ENCODE measurements around the gene PLEKHG3.
"Not testable (repeated sequence)": the region's sequence is repeated elsewhere in the genome, so short reads cannot be mapped to it uniquely, and the experiment has no call there.

PLEKHG3 gene

GRCh38 chr14:64688811-64689281 lies 15.4 kb upstream of the PLEKHG3 start:
- DNase-seq = no peak

- no peak for DNase-seq
These were observed 14.9 kb upstream of the PLEKHG3 start for GRCh38 chr14:64689289-64689688.

- not testable (repeated sequence) for DNase-seq
These were observed 13.6 kb upstream of the PLEKHG3 start for GRCh38 chr14:64690607-64691006.

- DNase-seq = no peak
These were observed 12.8 kb upstream of the PLEKHG3 start for GRCh38 chr14:64691376-64691775.

- no peak for DNase-seq
These were observed 11.8 kb upstream of the PLEKHG3 start for GRCh38 chr14:64692189-64692985.

GRCh38 chr14:64692986-64693809 lies 11.0 kb upstream of the PLEKHG3 start:
- no peak for DNase-seq

GRCh38 chr14:64693810-64694165 lies 10.4 kb upstream of the PLEKHG3 start:
- DNase-seq = peak; percentile 24

- DNase-seq = no peak
These were observed 9.2 kb upstream of the PLEKHG3 start for GRCh38 chr14:64695071-64695470.

GRCh38 chr14:64696355-64696857 lies 7.8 kb upstream of the PLEKHG3 start:
- no peak for DNase-seq

- no peak for DNase-seq
These were observed 5.3 kb upstream of the PLEKHG3 start for GRCh38 chr14:64698903-64699302.

- no peak for DNase-seq
These were observed 3.9 kb upstream of the PLEKHG3 start for GRCh38 chr14:64700290-64700689.

- DNase-seq = no peak
These were observed 3.3 kb upstream of the PLEKHG3 start for GRCh38 chr14:64700894-64701293.

- DNase-seq = no peak
These were observed 2.6 kb upstream of the PLEKHG3 start for GRCh38 chr14:64701660-64702059.

- no peak for DNase-seq
These were observed 1.5 kb upstream of the PLEKHG3 start for GRCh38 chr14:64702493-64703394.

GRCh38 chr14:64703395-64704142 lies 655 bp upstream of the PLEKHG3 start:
- no peak for DNase-seq

- DNase-seq = no peak
These were observed 638 bp downstream of the PLEKHG3 start for GRCh38 chr14:64704743-64705380.

GRCh38 chr14:64705381-64706118 lies 1.3 kb downstream of the PLEKHG3 start:
- no peak for DNase-seq

GRCh38 chr14:64706119-64706592 lies 1.9 kb downstream of the PLEKHG3 start:
- no peak for DNase-seq

GRCh38 chr14:64706593-64707193 lies 2.5 kb downstream of the PLEKHG3 start:
- no peak for DNase-seq

- DNase-seq = no peak
These were observed 3.4 kb downstream of the PLEKHG3 start for GRCh38 chr14:64707661-64708060.

All from NCI-H1092 (cell line).